GM21526 (cell line): ENCODE results near the gene ANKS3.

Source experiments
- ATAC-seq: cut with Tn5 transposase; IDR thresholded peaks from one replicate; pipeline ENCODE4 v1.9.1; 2021; ENCODE audit warnings: moderate library complexity; ENCODE audit not compliant: unreplicated experiment, low FRiP score

The ANKS3 gene

DNA sequence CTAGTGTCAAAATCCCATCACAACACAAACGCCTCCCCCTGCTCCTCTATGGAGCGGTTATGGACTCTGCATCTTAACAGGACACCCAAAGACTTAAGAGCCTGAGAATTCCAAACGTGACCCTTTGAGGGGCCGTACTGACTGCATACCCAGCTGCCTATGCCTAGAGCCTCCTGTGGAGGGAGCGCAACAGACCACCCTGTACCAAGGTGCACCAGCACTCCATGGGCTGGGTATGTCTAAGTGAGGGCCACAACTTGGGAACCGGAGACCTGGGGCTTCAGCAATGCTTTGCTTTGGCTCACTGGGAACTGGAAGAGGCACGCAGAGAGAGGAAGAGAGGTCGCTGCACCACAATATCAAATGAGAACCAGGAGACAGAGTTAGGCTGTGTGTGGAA, 5.4 kb downstream of the ANKS3 start:
- ATAC-seq = no peak

- ATAC-seq = no peak
These were observed 7.5 kb downstream of the ANKS3 start for GRCh38 chr16:4726616-4727015.

GRCh38 chr16:4724661-4725270, 9.3 kb downstream of the ANKS3 start:
- no peak for ATAC-seq

DNA sequence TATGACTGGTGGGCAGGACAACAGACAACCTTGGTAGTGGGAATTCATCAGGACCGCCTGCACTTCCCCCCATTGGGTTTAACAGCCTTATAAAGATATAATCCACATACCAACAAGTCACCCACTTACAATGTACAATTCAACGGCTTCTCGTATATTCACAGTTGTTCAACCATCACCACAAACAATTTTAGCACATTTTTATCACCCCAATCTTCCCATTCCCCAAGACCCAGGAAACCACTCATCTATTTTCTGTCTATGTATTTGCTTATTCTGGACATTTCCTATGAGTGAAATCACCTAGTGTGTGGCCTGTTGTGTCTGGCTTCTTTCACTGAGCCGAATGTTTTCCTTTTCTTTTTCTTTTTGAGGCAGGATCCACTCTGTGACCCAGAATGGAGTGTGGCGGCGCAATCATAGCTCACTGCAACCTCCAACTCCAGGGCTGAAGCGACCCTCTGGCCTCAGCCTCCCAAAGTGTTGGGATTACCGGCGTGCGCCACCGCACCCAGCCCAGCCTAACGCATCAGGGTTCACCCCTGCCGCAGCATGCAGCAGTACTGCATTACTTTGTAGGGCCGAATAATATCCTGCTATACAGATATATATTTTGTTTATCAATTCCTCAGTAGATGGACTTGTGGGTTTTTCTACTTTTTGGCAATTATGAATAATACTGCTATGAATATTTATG, 10.9 kb downstream of the ANKS3 start:
- ATAC-seq = no peak

- no peak for ATAC-seq
These were observed 15.6 kb downstream of the ANKS3 start for GRCh38 chr16:4718466-4718865.

- no peak for ATAC-seq
These were observed 19.1 kb downstream of the ANKS3 start for GRCh38 chr16:4714996-4715395.

GRCh38 chr16:4713663-4714501, 20.2 kb downstream of the ANKS3 start:
- no peak for ATAC-seq

GRCh38 chr16:4709481-4709880, 24.6 kb downstream of the ANKS3 start:
- no peak for ATAC-seq

GRCh38 chr16:4706871-4707270, 27.2 kb downstream of the ANKS3 start:
- no peak for ATAC-seq

- ATAC-seq = no peak
These were observed 29.2 kb downstream of the ANKS3 start for GRCh38 chr16:4704913-4705312.

- no peak for ATAC-seq
These were observed 29.6 kb downstream of the ANKS3 start for GRCh38 chr16:4704491-4704890.

GRCh38 chr16:4703906-4704305, 30.2 kb downstream of the ANKS3 start:
- ATAC-seq = no peak

DNA sequence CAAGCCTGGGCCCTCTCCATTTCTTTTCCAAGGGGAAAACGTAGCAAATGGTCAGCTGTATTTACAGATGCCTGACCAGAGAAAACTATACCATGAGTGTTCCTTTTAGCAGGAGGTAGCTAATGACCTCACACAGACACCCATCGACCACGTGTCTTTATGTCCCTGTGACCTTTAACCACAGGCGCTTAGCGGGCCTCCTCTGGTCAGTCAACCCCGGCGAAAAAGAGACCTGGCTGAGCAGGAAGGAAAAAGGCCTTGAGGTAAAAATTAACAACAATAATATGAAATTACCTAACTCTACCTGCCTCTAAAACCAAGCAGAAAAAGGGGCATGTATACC, 31.6 kb downstream of the ANKS3 start:
- no peak for ATAC-seq

DNA sequence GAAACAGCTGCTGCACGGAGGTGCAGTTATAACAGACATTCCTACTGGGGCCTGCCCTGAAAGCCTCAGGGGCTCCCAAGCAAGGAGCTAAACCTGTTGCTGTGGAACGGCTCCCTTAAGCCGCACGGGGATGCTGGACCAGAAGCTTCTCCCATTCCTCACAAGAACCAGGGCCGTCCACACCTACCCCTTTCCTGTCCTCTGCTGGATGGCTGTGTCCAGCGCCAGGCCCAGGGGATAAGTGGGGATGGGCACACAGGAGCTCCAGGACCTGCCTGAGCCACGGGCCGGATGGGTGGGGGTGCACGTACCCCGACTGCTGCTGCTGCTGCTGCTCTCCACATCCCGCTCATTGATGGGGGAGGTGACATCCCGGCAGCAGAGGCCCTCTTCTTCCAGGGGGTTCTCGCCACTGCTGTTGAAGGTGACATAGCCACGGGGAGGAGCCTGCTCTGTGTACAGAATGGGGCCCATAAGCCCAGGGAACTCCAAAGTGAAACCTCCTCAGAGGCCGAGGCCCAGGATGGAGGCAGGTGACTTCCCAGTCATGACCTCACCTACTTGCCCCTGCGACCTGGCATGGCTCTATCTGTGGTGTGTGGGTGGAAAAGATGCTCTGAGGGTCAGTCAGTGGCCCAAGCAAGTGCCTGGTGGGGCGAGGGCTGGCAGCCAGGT, 32.1 kb downstream of the ANKS3 start:
- no peak for ATAC-seq

DNA sequence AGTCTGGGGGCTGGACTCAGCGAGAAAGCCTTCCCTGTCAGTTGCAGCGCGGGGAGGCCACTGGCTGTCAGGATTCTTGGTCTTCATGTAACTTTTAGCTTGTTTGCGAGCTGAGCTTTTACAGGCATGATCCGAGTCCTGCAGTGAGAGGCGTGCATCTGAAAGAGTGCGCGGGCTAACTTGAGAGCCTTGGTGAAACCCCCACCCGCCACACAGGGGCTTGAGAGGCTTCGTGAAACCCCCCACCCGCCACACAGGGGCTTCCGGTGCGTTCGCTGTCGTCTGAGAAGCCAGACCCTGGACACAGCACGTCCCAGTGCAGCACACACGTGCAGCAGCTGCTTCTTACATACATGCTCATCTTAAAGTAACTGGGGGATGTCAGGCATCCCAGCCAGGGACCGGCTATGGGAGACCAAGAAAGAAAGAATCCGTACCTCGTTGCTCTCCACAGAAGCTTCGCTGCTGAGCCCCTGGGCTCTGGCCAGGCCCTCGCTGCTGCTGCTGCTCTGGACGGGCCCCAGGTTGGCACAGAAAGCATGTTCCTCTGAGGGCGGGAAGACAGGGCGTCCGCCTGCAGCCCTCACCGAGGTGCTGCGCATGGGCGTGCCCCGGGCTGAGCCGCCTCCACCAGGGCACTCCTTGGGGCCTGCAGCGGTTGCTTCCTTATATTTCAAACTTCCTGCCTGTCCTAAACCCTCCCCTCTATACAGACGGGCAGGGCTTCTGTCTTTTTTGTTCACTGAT, 32.9 kb downstream of the ANKS3 start:
- ATAC-seq = no peak

GRCh38 chr16:4700380-4700996, 33.6 kb downstream of the ANKS3 start:
- no peak for ATAC-seq

DNA sequence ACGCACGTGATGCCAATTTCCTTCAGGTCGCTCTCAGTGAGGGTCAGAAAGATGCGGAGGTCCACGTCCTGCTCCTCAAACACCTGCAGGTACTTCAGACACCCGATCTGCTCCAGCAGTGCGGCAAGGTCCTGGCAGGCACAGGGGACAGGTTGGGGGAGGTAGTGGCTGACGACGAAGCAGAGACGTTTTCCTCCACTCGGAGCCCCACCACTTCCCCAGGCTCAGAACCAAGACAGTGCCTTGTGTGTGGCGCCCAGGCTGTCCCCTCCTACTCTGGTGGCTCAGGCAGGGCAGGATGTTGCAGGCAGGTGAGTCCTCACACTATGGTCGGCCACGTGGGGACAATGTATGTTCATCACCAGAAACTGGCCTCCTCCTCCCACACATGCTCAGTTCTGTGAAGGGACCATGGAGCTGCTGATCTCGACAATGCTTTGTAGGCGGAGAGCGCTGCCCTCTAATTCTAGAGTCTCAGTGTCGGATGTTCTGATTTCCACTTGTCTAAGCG, 35.0 kb downstream of the ANKS3 start:
- no peak for ATAC-seq

DNA sequence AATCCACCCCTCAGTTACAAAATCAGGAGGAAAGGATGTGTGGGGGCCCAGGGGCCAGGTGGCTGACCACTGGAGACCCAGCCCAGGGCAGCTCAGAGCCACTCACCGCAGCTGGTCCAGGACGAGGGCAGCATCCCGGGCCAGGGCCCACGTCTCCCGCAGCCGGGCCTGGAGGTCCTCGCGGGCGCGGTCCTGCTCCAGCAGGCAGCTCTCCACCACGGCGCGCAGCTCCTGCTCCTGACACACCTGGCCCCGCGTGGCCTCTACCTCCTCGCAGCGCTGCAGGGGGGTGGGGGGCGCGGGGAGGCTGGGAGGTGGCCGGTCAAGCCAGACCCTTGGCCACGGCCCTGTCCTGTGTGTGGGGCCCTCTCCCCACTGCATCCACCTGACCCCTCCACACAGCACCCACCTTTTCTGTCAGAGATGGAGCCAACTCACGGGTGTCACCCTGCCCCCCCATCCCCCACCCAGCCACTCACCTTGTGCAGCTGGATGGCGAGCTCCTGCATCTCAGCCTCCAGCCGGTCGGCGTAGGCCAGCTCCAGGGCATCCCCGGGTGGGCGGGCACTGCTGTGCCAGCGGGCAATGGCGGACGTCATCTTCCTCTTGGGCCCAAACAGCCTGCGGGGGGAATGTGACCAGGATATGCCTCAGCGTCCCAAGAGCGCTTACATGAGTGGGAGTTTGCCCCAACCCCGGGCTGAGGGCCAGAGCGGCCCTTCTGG, 35.6 kb downstream of the ANKS3 start:
- no peak for ATAC-seq

DNA sequence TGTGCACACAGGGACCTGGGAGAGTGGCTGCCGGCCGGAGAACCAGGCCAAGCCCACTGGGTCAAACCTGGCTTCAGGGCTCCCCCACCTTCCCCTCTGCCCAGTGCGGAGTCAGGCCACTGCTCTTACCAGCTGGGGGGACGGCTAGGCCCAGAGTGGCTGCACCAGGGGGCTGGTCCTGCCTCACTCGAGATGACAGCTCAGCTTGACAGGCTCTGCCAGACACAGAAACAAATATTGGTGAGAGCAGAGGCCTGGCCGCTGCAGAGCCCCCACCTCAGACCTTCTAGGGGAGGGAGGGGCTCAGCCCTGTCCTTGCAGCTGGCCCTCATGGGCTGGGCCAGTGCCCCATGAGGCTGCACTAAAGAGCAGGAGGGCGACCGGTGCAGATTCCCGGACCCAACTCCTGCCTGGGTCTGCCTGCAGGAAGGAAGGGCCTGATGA, 36.2 kb downstream of the ANKS3 start:
- ATAC-seq = no peak
